HCT116 (cell line): ENCODE results near the gene BNC1. TPM values are rescaled to one million over a fixed set of nuclear protein-coding genes. Genes with fewer than 3 reads are reported as not detected.

ENCODE experiments used
- ATAC-seq: fragments of 200-7000 bp; cut with Tn5 transposase; 2 replicates; pipeline ENCODE4 v1.9.1; 2020; ENCODE audit warnings: mild to moderate bottlenecking, moderate library complexity
- BruUV-seq: library from RNA; stranded (reverse); fragments of 400-500 nt; replicated peaks from 2 replicates; lab custom pipeline; 2021; lab: Mats Ljungman, UMichigan
- CTCF ChIA-PET: fragments of 300-600 bp; sonication (Branson Sonifier 250); formaldehyde crosslinking; loops from one replicate; lab custom pipeline; 2021; ENCODE audit warnings: antibody characterized with exemption; lab: Charles Lee
- POLR2A ChIA-PET: fragments of 300-600, 350-600 bp; sonication (Branson Sonifier 250); formaldehyde crosslinking; loops from one replicate; lab custom pipeline; 2021; ENCODE audit warnings: antibody characterized with exemption; lab: Charles Lee
- RAD21 ChIA-PET, 2 experiments: fragments of 300-600 bp; sonication (Branson Sonifier 250); formaldehyde crosslinking; loops; one replicate each; lab custom pipeline; 2023; ENCODE audit warnings: low total read pairs in 2 of 2; ENCODE audit not compliant: uncharacterized antibody in 2 of 2, unreplicated experiment in 2 of 2, low non-redundant PET in 1 of 2; lab: Charles Lee
- DNase-seq: peaks from one replicate; pipeline ENCODE4 v3.0.0-alpha.2; 2010; ENCODE audit warnings: low read depth, low spot score
- H2AFZ ChIP-seq: fragments of 200-600 bp; shearing (Covaris generic), sonication (generic); 2 replicates; pipeline ENCODE4 v1.6.1; 2017; ENCODE audit warnings: low read depth, mixed run types, mixed read lengths, antibody characterized with exemption, low read length; ENCODE audit not compliant: poor library complexity, severe bottlenecking
- H3K27ac ChIP-seq: 2 replicates; pipeline ENCODE4 v1.5.1; 2012; ENCODE audit warnings: low read depth, low read length
- H3K27me3 ChIP-seq: fragments of 200-600 bp; sonication (generic); 2 replicates; pipeline ENCODE4 v1.6.1; 2016; ENCODE audit warnings: mixed run types, low read length, mixed read lengths; ENCODE audit not compliant: insufficient read depth
- H3K36me3 ChIP-seq, 2 experiments: fragments of 200-500 bp in 1 of 2; fragments of 200-600 bp in 1 of 2; sonication (Bioruptor generic) in 1 of 2; sonication (generic) in 1 of 2; 2 replicates each; pipeline versions ENCODE4 v1.5.1 to v1.6.1; 2014 to 2016; ENCODE audit warnings: low read length in 2 of 2, inconsistent platforms in 1 of 2, mixed read lengths in 1 of 2, mixed run types in 1 of 2; ENCODE audit not compliant: insufficient read depth in 2 of 2, control insufficient read depth in 1 of 2
- H3K4me1 ChIP-seq, 2 experiments: fragments of 200-600 bp in 1 of 2; sonication (generic) in 1 of 2; 2 replicates each; pipeline versions ENCODE4 v1.5.1 to v1.6.1; 2012 to 2017; ENCODE audit warnings: low read length in 2 of 2, inconsistent platforms in 1 of 2, mild to moderate bottlenecking in 1 of 2, mixed read lengths in 1 of 2, mixed run types in 1 of 2, moderate library complexity in 1 of 2; ENCODE audit not compliant: insufficient read depth in 2 of 2, control insufficient read depth in 1 of 2
- H3K4me2 ChIP-seq: fragments of 200-600 bp; sonication (generic); 2 replicates; pipeline ENCODE4 v1.6.1; 2017; ENCODE audit warnings: mixed run types, low read length, mixed read lengths
- H3K4me3 ChIP-seq, 2 experiments: fragments of 200-600 bp in 1 of 2; sonication (generic) in 1 of 2; replicated peaks in 1 of 2; 2 replicates each; pipeline ENCODE4 v1.5.1; 2011 to 2016; ENCODE audit warnings: low read length in 2 of 2, control low read depth in 1 of 2, low read depth in 1 of 2, mild to moderate bottlenecking in 1 of 2, mixed read lengths in 1 of 2, mixed run types in 1 of 2
- H3K79me2 ChIP-seq: fragments of 200-600 bp; sonication (generic); 2 replicates; pipeline ENCODE4 v1.6.1; 2017; ENCODE audit warnings: mild to moderate bottlenecking, mixed run types, low read length, moderate library complexity, mixed read lengths; ENCODE audit not compliant: insufficient read depth
- H3K9ac ChIP-seq: fragments of 200-600 bp; sonication (generic); 2 replicates; pipeline ENCODE4 v1.6.1; 2016; ENCODE audit warnings: low read length, mixed read lengths
- H3K9me2 ChIP-seq: fragments of 200-600 bp; sonication (generic), shearing (Covaris generic); 2 replicates; pipeline ENCODE4 v1.6.1; 2017; ENCODE audit warnings: mixed run types, mild to moderate bottlenecking, moderate library complexity; ENCODE audit not compliant: insufficient read depth
- H3K9me3 ChIP-seq, 2 experiments: fragments of 200-500 bp in 1 of 2; fragments of 200-600 bp in 1 of 2; sonication (Bioruptor generic) in 1 of 2; sonication (generic) in 1 of 2; 2 replicates each; pipeline ENCODE4 v1.6.1; 2014 to 2017; ENCODE audit warnings: low read length in 2 of 2, mixed read lengths in 2 of 2, inconsistent platforms in 1 of 2, low read depth in 1 of 2, mild to moderate bottlenecking in 1 of 2, mixed run types in 1 of 2, moderate library complexity in 1 of 2; ENCODE audit not compliant: control insufficient read depth in 1 of 2, insufficient read depth in 1 of 2
- H4K20me1 ChIP-seq: fragments of 200-600 bp; sonication (generic), shearing (Covaris generic); 2 replicates; pipeline ENCODE4 v1.6.1; 2017; ENCODE audit warnings: mixed run types, mild to moderate bottlenecking, moderate library complexity; ENCODE audit not compliant: insufficient read depth
- CEBPB ChIP-seq: IDR thresholded peaks from 2 replicates; pipeline ENCODE4 v1.6.1; 2012; ENCODE audit warnings: low read depth
- EGR1 ChIP-seq: IDR thresholded peaks from 2 replicates; pipeline ENCODE4 v1.6.1; 2012; ENCODE audit warnings: low read depth
- ELF1 ChIP-seq: IDR thresholded peaks from 2 replicates; pipeline ENCODE4 v1.6.1; 2012; ENCODE audit warnings: low read depth, borderline replicate concordance
- EZH2phosphoT487 ChIP-seq: fragments of 200-600 bp; IDR thresholded peaks from 2 replicates; pipeline ENCODE4 v1.6.1; 2018; ENCODE audit warnings: antibody characterized with exemption, borderline replicate concordance
- FOSL1 ChIP-seq: IDR thresholded peaks from 2 replicates; pipeline ENCODE4 v1.6.1; 2012; ENCODE audit warnings: low read depth
- JUND ChIP-seq: IDR thresholded peaks from 2 replicates; pipeline ENCODE4 v1.6.1; 2012
- MAX ChIP-seq: IDR thresholded peaks from 2 replicates; pipeline ENCODE4 v1.6.1; 2012
- POLR2A ChIP-seq: IDR thresholded peaks from 2 replicates; pipeline ENCODE4 v1.7.0; 2011; ENCODE audit warnings: borderline replicate concordance; ENCODE audit not compliant: insufficient read depth, insufficient read length; ENCODE audit errors: extremely low read depth
- POLR2AphosphoS5 ChIP-seq: IDR thresholded peaks from 2 replicates; pipeline ENCODE4 v1.6.1; 2011; ENCODE audit warnings: mild to moderate bottlenecking, low read depth, low read length, moderate library complexity
- RAD21 ChIP-seq: IDR thresholded peaks from 2 replicates; pipeline ENCODE4 v1.6.1; 2012; ENCODE audit warnings: low read depth, mild to moderate bottlenecking
- REST ChIP-seq: IDR thresholded peaks from 2 replicates; pipeline ENCODE4 v1.6.1; 2012; ENCODE audit warnings: low read depth
- SIN3A ChIP-seq: IDR thresholded peaks from 2 replicates; pipeline ENCODE4 v1.6.1; 2012; ENCODE audit warnings: low read depth
- SRF ChIP-seq: IDR thresholded peaks from 2 replicates; pipeline ENCODE4 v1.6.1; 2012; ENCODE audit warnings: low read depth
- ZFX ChIP-seq: fragments of 450-650 bp; IDR thresholded peaks from 2 replicates; pipeline ENCODE4 v1.6.1; 2017
- ZNF274 ChIP-seq: fragments of 200-500 bp; sonication (Bioruptor generic); IDR thresholded peaks from 2 replicates; pipeline ENCODE4 v1.6.1; 2014; ENCODE audit warnings: mild to moderate bottlenecking, low read depth, low read length, inconsistent platforms
- intact Hi-C: fragments of 100-400 bp; cut with micrococcal nuclease; formaldehyde crosslinking; loops from 2 replicates; pipeline ENCODE4 v1.10.0; 2022
- total RNA-seq: library from RNA; stranded (reverse); gene quantifications from one replicate; pipeline ENCODE4 v1.2.1, GENCODE V29; 2021; ENCODE audit not compliant: unreplicated experiment
- TF ChIP-seq, protein P1 (sequence below): IDR thresholded peaks from 2 replicates; pipeline ENCODE4 v1.6.1; 2012
- TF ChIP-seq, protein P2 (sequence below): IDR thresholded peaks from 2 replicates; pipeline ENCODE4 v1.6.1; 2011; ENCODE audit warnings: mild to moderate bottlenecking, low read length, moderate library complexity; ENCODE audit not compliant: insufficient replicate concordance; ENCODE audit errors: extremely low read depth

Gene BNC1
- total RNA-seq, 1 experiment from 2014 or later = not detected

- no peak for ATAC-seq
- Histone ChIP-seq H2AFZ (no peak overlapping the region), H3K9me3 (no peaks in the 10 kb centered on the region), H3K4me2 (no peak overlapping the region), H3K4me3 (no peak overlapping the region), H4K20me1 (no peaks in the 10 kb centered on the region), H3K36me3 (no peaks in the 10 kb centered on the region), H3K27ac (no peak overlapping the region), H3K9me2 (no peaks in the 10 kb centered on the region), H3K79me2 (no peaks in the 10 kb centered on the region), H3K4me1 (peaks cover 0 to 25% of the 10 kb centered on the region in 2 experiments; a peak in 2 of 4 replicates), H3K9ac (no peak overlapping the region), H3K27me3 (no peaks in the 10 kb centered on the region)
- CTCF ChIA-PET = no interaction called here
- intact Hi-C loops = no loop called here
- POLR2A ChIA-PET = no interaction called here
- no peak for TF ChIP-seq SRF
- TF ChIP-seq EZH2phosphoT487 = no peak
- no peak for TF ChIP-seq SIN3A
- no peak for TF ChIP-seq REST
- TF ChIP-seq, protein P1, sequence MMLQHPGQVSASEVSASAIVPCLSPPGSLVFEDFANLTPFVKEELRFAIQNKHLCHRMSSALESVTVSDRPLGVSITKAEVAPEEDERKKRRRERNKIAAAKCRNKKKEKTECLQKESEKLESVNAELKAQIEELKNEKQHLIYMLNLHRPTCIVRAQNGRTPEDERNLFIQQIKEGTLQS = no peak
- DNase-seq = no peak
- RAD21 ChIA-PET = no interaction called here
- no TSS peak for BruUV-seq
Observed at GRCh38 chr15:83308671-83309070, 24.2 kb upstream of the BNC1 start.

- no TSS peak for BruUV-seq
- Histone ChIP-seq H3K9ac (no peak overlapping the region), H3K4me3 (no peak overlapping the region), H3K4me2 (no peak overlapping the region), H4K20me1 (no peaks in the 10 kb centered on the region), H3K9me3 (no peaks in the 10 kb centered on the region), H3K27me3 (no peaks in the 10 kb centered on the region), H3K9me2 (no peaks in the 10 kb centered on the region), H3K79me2 (no peaks in the 10 kb centered on the region), H3K27ac (no peak overlapping the region), H2AFZ (no peak overlapping the region), H3K36me3 (no peaks in the 10 kb centered on the region), H3K4me1 (peaks cover 0 to 20% of the 10 kb centered on the region in 2 experiments; a peak in 2 of 4 replicates)
- RAD21 ChIA-PET = no interaction called here
- CTCF ChIA-PET = no interaction called here
- intact Hi-C loops = no loop called here
- POLR2A ChIA-PET = no interaction called here
- ATAC-seq = no peak
- no peak for DNase-seq
- TF ChIP-seq ELF1 (no peak), EGR1 (no peak), POLR2A (no peak), RAD21 (no peak), JUND (no peak), SRF (no peak), MAX (no peak), POLR2AphosphoS5 (no peak), FOSL1 (no peak), SIN3A (no peak), ZFX (no peak), ZNF274 (no peak), CEBPB (no peak)
- TF ChIP-seq, protein P2, sequence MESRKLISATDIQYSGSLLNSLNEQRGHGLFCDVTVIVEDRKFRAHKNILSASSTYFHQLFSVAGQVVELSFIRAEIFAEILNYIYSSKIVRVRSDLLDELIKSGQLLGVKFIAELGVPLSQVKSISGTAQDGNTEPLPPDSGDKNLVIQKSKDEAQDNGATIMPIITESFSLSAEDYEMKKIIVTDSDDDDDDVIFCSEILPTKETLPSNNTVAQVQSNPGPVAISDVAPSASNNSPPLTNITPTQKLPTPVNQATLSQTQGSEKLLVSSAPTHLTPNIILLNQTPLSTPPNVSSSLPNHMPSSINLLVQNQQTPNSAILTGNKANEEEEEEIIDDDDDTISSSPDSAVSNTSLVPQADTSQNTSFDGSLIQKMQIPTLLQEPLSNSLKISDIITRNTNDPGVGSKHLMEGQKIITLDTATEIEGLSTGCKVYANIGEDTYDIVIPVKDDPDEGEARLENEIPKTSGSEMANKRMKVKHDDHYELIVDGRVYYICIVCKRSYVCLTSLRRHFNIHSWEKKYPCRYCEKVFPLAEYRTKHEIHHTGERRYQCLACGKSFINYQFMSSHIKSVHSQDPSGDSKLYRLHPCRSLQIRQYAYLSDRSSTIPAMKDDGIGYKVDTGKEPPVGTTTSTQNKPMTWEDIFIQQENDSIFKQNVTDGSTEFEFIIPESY = no peak
Observed at GRCh38 chr15:83306561-83306960, 22.1 kb upstream of the BNC1 start.
